GM12874 (cell line): ENCODE results near the gene NAPB.

ENCODE experiments used
- TF ChIP-seq, protein P1 (sequence below): IDR thresholded peaks from 2 replicates; pipeline ENCODE4 v1.5.1; 2011; ENCODE audit warnings: low read depth, mild to moderate bottlenecking, control low read depth, low read length, moderate library complexity; ENCODE audit not compliant: insufficient read depth

The NAPB gene

DNA sequence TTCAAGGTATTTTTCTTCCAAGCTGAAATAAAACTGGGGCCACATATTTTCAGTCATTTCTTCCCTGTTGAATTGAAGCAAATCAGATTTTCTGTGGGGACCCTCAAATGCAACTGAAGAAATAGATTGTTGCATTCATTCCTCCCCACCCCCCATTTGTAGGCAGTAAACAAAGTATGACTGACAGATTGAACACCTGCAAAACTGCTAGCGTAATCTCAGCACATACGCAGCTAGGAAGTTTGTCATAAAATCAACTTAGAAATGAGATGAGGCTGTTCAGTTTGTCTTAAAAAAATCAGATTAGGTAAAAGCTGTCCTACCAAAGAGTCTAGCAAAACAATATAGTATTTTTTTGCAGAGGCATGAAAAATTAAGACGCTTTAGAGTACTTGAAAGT is 50.4 kb downstream of the NAPB start:
- TF ChIP-seq, protein P1, sequence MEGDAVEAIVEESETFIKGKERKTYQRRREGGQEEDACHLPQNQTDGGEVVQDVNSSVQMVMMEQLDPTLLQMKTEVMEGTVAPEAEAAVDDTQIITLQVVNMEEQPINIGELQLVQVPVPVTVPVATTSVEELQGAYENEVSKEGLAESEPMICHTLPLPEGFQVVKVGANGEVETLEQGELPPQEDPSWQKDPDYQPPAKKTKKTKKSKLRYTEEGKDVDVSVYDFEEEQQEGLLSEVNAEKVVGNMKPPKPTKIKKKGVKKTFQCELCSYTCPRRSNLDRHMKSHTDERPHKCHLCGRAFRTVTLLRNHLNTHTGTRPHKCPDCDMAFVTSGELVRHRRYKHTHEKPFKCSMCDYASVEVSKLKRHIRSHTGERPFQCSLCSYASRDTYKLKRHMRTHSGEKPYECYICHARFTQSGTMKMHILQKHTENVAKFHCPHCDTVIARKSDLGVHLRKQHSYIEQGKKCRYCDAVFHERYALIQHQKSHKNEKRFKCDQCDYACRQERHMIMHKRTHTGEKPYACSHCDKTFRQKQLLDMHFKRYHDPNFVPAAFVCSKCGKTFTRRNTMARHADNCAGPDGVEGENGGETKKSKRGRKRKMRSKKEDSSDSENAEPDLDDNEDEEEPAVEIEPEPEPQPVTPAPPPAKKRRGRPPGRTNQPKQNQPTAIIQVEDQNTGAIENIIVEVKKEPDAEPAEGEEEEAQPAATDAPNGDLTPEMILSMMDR, result no peak

DNA sequence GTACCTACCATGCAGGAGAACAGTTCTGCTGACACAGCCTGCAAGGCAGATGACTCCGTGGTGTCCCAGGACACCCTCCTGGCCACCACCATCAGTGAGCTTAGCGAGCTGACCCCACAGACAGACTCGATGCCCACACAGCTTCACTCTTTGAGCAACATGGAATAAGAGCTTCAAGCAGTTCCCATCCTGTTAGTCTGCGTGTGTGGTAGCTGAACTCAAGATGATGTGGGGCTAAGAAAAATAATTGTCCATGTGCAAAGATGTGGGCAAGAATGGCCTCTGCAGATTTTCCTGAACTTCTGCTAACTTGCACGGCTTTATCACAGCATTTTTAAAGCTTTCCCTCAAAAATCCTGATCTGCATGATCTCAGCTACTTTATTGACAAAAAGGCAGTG is 51.0 kb downstream of the NAPB start:
- TF ChIP-seq, protein P1, result no peak

DNA sequence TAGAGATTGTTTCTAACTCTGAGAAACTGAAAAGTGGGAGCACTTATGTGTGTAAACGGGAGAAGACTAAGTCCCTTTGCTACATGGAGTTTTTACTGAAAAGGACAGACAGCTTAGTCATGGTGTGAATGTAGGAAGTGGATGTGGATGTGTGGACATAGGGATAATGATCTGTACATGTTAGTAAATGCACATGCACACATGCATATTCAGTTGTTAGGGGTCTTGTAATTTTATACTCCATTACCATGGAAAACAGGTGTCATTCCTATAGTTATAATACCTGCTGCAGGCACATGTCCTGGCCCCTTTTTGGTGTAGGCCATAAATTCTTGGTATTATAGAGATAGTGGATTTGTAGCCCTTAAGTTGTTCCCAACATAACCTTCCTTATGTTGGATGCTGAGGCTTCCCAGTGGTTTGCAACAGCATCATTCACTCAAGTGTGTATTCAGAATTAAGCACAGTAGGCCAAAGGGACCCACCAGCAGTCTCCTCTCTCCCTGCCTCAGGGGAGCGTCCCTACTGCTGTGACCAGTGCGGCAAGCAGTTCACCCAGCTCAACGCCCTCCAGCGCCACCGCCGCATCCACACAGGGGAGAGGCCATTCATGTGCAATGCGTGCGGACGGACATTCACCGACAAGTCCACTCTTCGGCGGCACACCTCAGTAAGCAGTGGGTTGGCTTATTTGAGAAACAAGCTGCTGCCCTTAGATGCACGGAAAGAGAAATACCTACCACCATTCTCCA is 52.0 kb downstream of the NAPB start:
- TF ChIP-seq, protein P1, result no peak

DNA sequence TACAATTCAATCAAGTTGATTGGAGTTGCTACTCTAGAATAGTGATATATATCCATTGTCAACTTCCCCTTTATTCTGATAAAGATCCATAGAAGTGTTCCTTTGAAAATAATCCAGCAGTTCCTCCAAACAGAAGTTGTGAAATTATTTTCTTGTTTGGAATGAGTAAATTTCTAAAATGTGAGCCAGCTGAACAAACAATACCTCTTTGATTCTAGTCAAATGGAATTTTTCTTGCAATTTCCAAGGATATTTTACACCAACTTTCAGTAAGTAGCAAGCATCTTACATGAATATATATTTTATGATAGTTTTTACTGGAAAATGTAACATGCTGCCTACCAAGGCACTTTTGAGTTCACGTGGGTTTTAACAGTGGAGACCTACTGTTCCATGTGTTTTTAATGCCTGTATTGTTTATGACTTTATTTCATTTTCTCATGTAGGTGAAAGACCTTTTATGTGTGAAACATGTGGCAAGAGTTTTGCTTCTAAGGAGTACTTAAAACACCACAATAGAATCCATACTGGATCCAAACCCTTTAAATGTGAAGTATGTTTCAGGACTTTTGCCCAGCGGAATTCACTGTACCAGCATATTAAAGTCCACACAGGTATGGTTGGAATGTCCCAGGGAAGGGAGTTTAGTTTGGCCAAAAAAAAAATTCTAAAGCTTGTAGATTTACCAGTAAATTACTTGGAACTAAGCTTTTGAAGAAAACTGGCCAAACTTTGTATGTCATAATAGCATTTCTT is 52.8 kb downstream of the NAPB start:
- TF ChIP-seq, protein P1, result no peak

DNA sequence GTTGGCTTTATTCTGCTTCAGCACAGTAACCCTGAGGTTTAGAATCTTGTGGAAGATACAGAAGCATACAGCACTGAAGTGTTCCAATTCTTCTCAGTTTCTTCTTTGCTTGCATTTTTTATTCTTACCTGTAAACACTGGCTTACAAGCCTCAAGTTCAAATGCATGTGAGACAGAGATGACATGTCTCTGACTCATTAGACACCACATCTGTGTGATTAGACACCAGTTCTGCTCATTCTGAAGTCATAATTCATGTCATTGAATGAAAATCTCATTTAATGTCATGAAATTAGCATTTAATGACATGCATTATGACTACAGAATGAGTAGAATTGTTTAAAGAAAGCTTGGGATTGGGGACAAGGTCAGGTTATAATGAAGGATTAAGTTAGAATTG is 53.5 kb downstream of the NAPB start:
- TF ChIP-seq, protein P1, result no peak

DNA sequence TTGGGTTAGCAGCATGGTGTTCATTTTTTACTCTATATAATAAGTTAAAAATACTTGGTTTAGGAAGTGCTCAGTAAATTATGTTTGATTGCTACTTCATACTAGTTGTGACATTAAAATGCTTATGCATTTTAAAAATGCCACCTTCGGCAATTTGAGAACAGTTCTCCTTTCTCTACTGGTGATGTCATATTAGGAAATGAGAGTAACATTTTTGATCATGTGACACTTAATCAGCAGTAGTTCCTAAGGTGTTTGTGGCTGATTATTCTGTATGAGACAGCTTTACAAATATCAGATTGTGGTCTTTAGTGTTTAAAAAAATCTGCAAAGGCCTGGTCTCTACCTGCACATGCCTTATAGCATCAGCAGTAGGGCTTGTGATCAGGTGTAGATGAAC is 54.9 kb downstream of the NAPB start:
- TF ChIP-seq, protein P1, result no peak

DNA sequence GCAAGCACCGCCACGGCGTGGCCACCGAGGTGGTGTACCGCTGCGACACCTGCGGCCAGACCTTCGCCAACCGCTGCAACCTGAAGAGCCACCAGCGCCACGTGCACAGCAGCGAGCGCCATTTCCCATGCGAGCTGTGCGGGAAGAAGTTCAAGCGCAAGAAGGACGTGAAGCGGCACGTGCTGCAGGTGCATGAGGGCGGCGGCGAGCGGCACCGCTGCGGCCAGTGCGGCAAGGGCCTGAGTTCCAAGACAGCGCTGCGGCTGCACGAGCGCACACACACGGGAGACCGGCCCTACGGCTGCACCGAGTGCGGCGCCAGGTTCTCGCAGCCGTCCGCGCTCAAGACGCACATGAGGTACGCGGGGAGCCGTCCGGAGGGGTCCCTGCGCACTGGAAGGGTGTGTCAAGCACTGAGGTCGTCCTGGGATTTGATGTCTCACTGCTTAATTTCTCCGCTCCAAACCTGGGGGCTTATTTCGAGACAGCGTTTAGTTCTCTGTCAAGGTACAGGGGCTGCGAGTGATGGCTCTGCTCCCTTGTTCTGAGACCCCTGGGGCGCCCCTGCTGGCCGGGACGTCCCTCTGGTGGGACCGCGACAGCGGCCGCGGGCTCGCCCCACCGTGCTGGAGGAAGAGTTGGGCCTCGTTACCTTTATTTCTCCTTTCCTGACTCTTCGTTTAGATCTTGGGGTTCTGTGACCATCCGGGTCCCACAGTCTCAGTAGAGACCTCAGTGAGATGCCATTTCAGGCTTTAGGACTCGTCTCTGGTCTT is 55.7 kb downstream of the NAPB start:
- TF ChIP-seq, protein P1, result no peak
